Globus pallidus (tissue), 1 donor: ENCODE results near the gene LTBP4.

Experiments used
- DNase-seq: peaks from one replicate; pipeline ENCODE4 v3.0.0-alpha.2; 2015; ENCODE audit warnings: low spot score

LTBP4 gene

GRCh38 chr19:40597329-40597838 is 3.8 kb upstream of the LTBP4 start:
- DNase-seq, result no peak

DNA sequence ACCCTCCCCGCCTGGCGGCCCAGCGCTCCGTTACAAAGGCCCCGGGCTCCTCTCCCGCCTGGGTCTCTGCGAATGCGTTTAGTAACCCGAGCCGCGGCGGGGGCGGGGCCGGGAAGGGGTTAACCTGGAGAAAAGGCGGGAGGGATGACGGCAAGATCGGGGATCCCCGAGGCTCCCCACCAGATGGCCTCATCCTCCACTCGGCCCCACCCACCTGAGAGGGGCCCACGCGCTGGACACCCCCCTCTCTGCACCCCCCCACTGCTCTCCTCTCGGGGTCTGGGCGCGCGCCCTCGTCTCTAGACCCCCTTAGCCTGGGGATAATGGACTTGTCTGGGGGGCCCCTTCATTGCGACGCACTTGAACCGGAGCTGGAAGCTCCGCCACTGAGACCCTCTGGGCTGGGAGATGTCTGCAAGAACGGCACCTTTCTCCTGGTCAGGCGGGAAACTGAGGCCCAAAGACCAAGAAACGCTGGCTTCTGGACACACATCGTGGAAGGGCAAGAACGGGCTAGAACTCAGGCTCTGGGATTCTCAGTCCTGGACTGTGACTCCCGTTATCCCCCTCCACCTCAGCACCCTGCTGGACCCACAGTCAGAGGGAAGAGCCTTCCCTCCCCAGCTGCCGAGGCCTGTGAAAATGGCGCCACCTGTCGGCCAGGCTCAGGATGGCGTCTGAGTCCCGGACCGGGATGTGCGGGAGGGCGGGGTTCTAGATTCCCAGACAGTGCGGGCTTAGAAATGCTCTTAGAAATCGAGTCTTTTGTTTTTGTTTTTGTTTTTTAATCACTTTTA is 2.9 kb upstream of the LTBP4 start:
- peak; percentile 75 for DNase-seq

DNA sequence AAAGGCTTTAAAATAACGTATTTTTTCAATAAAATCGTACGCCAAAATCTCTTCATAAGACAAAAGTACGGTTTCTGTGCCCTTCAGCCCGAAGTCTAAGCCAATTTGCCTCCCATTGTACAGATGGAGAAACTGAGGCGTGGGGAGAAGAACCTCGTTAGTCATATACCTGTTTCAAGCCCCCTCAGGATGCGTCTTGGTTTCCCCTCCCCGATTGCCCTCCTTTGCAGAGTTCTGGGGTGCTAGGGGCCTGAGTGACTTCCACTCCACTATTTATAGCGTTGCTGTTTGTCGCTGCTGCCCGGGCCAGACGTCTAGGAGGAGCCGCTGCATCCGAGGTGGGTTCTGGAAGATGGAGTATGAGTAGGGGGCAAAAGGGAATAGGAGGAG is 2.3 kb upstream of the LTBP4 start:
- DNase-seq, result no peak

DNA sequence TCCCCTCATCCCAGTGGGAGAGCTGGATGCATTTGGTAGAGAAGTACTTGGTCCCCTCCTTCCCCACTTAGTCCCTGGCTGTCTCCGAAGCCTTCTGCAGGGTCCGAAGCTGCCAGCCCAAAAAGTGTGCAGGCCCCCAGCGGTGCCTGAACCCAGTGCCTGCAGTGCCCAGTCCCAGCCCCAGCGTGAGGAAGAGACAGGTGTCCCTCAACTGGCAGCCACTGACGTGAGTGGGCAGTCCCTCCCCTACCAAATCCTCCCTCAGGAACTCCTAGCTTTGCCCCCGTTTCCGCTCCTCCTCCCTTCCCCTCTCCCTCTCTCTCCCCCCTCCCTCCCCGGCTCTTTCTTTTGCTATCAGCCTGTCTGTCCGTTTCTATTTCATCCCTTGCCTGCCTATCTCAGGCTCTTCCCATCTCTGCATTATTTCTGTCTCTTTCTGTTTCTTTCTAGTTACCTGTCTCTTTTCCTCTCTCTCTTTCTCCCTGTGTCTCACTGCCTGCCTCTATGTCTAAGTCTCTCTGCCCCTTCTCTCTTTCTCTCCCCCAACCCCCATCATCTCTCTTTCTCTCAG is 1.8 kb upstream of the LTBP4 start:
- no peak for DNase-seq

- no peak for DNase-seq
These were observed 1.1 kb upstream of the LTBP4 start for GRCh38 chr19:40599902-40600569.

DNA sequence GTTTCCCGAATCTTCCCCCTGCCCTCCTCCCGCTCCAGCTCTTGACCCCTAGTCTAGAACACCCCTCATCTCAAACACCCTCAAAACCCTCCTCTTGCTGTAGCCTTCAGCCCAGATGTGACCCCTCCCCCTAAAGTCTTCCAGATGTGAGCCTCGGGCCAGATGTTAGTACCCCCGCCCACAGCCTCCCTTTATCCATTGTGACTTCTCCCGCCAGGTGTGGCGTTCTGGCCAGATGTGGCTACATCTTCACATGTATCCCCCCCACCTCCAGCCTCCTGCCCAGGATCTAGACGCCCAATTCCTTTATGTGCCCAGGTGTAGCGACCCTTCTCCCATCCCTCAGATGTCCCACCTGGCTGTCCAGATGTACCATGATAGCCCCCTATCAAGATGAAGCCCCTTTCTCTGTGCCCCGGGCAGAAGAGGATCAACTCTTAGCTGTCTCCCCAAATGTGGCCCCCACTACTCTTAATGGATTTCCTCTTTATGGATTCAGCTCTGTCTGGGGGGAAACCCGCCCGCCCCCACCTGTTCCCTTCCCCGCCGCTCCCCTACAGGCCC is 517 bp upstream of the LTBP4 start:
- no peak for DNase-seq

DNA sequence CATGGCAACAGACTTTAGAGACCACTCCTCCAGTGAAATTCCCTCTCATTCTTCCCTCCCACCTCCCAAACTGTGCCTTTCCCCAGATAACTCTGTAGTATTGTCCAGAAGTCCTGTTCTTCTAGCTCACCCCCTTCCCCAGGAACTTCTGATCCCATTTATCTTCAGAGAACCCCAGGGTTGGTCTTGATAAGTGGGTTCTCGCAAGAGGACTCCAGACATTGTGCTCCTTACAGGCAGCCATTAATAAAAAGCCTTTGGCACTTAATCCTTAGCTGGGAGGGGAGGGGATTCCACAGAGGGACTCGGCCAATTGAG is 1.9 kb downstream of the LTBP4 start:
- DNase-seq, result no peak

GRCh38 chr19:40603389-40604170 is 2.4 kb downstream of the LTBP4 start:
- DNase-seq, result peak; percentile 83

DNA sequence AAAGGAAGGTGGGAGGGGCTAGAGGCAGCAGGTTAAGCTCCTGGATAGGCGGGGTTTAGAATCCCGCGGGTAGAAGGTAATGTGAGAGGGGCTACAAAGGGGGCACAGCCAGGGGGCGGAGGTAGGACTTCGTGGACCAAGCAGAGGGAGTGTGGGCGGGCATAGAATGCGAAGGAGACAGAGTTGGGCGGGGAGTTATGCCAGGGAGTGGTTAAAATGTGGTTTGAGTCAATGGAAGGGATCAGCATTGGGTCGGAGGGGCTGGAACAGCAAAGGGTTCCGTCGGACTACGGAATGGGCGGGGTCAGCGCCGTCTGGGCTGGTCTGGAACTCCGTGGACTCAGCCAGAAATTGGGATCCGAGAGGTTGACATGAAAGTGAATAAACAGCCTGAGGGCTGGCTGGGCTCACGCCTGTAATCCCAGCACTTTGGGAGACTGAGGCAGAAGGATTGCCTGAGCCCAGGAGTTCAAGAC is 3.0 kb downstream of the LTBP4 start:
- DNase-seq, result no peak

DNA sequence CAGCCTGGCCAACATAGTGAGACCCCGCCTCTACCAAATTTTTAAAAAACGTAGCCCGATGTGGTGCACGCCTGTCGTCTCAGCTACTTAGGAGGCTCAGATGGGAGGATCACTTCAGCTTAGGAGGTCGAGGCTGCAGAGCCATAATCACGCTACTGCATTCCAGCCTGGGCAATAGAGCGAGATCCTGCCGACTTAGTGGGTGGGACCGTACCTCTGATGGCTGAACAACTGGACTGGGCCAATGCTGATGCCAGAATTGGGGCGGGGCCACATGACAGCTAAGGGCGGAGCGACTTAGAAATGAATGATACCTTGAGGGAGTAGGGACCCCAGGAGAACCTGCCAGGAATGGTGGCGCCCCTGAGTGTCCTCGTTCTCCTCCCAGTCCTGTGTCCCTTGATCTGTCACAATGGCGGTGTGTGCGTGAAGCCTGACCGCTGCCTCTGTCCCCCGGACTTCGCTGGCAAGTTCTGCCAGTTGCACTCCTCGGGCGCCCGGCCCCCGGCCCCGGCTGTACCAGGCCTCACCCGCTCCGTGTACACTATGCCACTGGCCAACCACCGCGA is 3.6 kb downstream of the LTBP4 start:
- no peak for DNase-seq

- no peak for DNase-seq
These were observed 4.2 kb downstream of the LTBP4 start for GRCh38 chr19:40605216-40605971.

DNA sequence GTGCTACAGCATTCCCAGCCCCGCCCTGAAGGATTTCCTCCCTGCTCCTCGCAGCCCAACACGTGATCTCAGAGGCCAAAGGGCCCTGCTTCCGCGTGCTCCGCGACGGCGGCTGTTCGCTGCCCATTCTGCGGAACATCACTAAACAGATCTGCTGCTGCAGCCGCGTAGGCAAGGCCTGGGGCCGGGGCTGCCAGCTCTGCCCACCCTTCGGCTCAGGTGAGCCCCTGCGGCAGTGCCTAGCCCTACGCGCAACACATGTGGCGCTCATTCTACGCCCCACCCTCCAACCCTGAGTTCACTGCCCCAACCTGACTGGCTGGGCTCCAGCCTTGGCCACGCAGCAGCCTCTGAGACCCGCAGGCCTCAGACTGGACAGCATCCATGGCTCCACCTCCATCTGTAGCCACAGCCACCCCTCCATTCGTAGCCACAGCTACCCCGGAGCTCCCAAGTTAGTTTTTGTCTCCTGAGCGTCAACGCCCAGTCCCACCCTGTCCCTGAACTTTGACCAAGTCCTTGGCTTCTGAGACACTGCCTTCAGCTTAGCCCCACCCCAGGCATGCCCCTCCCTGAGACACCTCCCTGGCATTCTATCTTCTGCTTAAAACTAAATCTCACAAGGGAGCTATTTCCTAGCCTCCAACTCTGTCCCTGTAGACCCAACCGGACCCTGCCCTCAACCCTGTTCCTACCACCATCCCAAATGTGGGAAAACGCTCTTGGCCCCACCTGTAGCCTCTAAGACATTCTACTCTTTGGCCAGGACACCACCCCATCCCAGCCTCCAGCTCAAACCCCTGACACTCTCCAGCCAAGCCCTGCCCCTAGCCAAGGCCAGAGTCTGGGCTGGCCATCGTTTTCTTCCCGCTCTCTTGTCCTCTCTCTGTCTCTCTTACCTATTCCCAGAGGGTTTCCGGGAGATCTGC is 6.4 kb downstream of the LTBP4 start:
- no peak for DNase-seq

DNA sequence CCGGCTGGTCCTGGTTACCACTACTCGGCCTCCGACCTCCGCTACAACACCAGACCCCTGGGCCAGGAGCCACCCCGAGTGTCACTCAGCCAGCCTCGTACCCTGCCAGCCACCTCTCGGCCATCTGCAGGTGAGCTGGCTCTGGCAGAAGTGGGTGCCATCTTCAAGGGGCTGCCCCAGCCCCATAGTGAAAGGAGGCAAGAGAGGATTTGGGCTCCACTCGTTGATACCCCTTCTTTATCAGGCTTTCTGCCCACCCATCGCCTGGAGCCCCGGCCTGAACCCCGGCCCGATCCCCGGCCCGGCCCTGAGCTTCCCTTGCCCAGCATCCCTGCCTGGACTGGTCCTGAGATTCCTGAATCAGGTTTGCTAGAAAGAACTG is 7.1 kb downstream of the LTBP4 start:
- no peak for DNase-seq

- no peak for DNase-seq
These were observed 7.8 kb downstream of the LTBP4 start for GRCh38 chr19:40608957-40609356.

DNA sequence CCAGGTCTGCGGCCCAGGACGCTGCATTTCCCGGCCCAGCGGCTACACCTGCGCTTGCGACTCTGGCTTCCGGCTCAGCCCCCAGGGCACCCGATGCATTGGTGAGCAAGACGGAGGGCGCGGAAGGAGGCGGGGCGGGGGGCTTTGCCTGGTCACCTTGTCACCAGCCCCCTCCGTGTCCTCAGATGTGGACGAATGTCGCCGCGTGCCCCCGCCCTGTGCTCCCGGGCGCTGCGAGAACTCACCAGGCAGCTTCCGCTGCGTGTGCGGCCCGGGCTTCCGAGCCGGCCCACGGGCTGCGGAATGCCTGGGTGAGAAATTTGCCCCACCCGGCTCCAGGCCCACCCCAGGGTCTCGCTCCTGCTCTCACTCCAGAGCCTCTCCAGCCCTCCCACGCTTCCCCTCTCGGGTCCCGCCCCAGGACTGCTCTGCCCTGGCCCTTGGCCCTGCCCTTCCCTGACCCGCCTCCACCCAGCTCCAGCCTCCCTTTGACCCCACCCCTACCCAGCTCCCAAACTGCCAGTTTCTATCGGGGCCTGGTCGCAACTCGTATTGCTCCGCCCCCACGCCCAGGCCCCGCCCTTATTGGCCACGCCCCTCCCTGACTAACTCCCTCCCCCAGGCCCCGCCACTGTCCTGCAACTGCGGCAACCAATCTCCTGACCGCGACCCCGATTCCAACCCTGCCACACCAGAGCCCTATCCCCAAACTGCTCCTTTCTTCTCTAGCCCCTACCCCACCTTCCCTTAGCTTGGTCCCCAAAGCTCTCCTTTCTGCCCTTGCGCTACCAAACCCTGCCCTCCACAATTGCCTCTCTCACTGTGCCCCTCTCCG is 8.6 kb downstream of the LTBP4 start:
- DNase-seq, result peak; percentile 67

- DNase-seq, result peak; percentile 55
These were observed 9.4 kb downstream of the LTBP4 start for GRCh38 chr19:40610396-40611064.

- no peak for DNase-seq
These were observed 9.9 kb downstream of the LTBP4 start for GRCh38 chr19:40611096-40611495.
